ENCODE measurements around the gene EPS15.
A peak's percentile ranks its signal among the peaks of the same experiment; 100 is the strongest.
"Not testable (repeated sequence)": the region's sequence is repeated elsewhere in the genome, so short reads cannot be mapped to it uniquely, and the experiment has no call there.

Gene EPS15

GRCh38 chr1:51519048-51519864 is at the start of gene EPS15:
EPS15 (minus strand) TSS chr1:51519266; CDS start chr1:51519231, 35 bp downstream.
- peak; percentile 64 for DNase-seq (ENCODE audit: low spot score)

- DNase-seq (ENCODE audit: low spot score) = no peak
Measured at GRCh38 chr1:51568231-51568935, 49.3 kb upstream of the EPS15 start.

- no peak for DNase-seq (ENCODE audit: low spot score)
Measured at GRCh38 chr1:51567653-51568052, 48.6 kb upstream of the EPS15 start.

- DNase-seq (ENCODE audit: low spot score) = no peak
Measured at GRCh38 chr1:51566260-51566659, 47.2 kb upstream of the EPS15 start.

- DNase-seq (ENCODE audit: low spot score) = no peak
Measured at GRCh38 chr1:51565009-51565408, 45.9 kb upstream of the EPS15 start.

GRCh38 chr1:51564124-51564523 is 45.1 kb upstream of the EPS15 start:
- no peak for DNase-seq (ENCODE audit: low spot score)

- no peak for DNase-seq (ENCODE audit: low spot score)
Measured at GRCh38 chr1:51561702-51562101, 42.6 kb upstream of the EPS15 start.

GRCh38 chr1:51560895-51561294 is 41.8 kb upstream of the EPS15 start:
- not testable (repeated sequence) for DNase-seq (ENCODE audit: low spot score)

GRCh38 chr1:51560034-51560433 is 41.0 kb upstream of the EPS15 start:
- DNase-seq (ENCODE audit: low spot score) = no peak

- DNase-seq (ENCODE audit: low spot score) = no peak
Measured at GRCh38 chr1:51559501-51559900, 40.4 kb upstream of the EPS15 start.

- no peak for DNase-seq (ENCODE audit: low spot score)
Measured at GRCh38 chr1:51559064-51559500, 40.0 kb upstream of the EPS15 start.

GRCh38 chr1:51558375-51558924 is 39.4 kb upstream of the EPS15 start:
- no peak for DNase-seq (ENCODE audit: low spot score)

GRCh38 chr1:51557168-51557567 is 38.1 kb upstream of the EPS15 start:
- no peak for DNase-seq (ENCODE audit: low spot score)

GRCh38 chr1:51555866-51556619 is 37.0 kb upstream of the EPS15 start:
- no peak for DNase-seq (ENCODE audit: low spot score)

GRCh38 chr1:51553911-51554310 is 34.8 kb upstream of the EPS15 start:
- no peak for DNase-seq (ENCODE audit: low spot score)

GRCh38 chr1:51552929-51553807 is 34.1 kb upstream of the EPS15 start:
- DNase-seq (ENCODE audit: low spot score) = no peak

- no peak for DNase-seq (ENCODE audit: low spot score)
Measured at GRCh38 chr1:51551848-51552296, 32.8 kb upstream of the EPS15 start.

- DNase-seq (ENCODE audit: low spot score) = no peak
Measured at GRCh38 chr1:51551081-51551480, 32.0 kb upstream of the EPS15 start.

GRCh38 chr1:51549901-51550300 is 30.8 kb upstream of the EPS15 start:
- no peak for DNase-seq (ENCODE audit: low spot score)

- DNase-seq (ENCODE audit: low spot score) = no peak
Measured at GRCh38 chr1:51549016-51549619, 30.1 kb upstream of the EPS15 start.

- DNase-seq (ENCODE audit: low spot score) = no peak
Measured at GRCh38 chr1:51543858-51544257, 24.8 kb upstream of the EPS15 start.
